Astrocyte (in vitro differentiated cells and primary cell): Measurements from ENCODE around the gene TRIM48.

Source experiments
- CTCF ChIP-seq: IDR thresholded peaks from 2 replicates; pipeline ENCODE4 v1.5.1; 2011; ENCODE audit warnings: low read depth, mild to moderate bottlenecking, inconsistent platforms, low read length, moderate library complexity; ENCODE audit not compliant: insufficient read depth
- EZH2 ChIP-seq: IDR thresholded peaks from 2 replicates; pipeline ENCODE4 v1.6.1; 2012; ENCODE audit warnings: mild to moderate bottlenecking, low read length, inconsistent platforms; ENCODE audit not compliant: insufficient read depth

DNA sequence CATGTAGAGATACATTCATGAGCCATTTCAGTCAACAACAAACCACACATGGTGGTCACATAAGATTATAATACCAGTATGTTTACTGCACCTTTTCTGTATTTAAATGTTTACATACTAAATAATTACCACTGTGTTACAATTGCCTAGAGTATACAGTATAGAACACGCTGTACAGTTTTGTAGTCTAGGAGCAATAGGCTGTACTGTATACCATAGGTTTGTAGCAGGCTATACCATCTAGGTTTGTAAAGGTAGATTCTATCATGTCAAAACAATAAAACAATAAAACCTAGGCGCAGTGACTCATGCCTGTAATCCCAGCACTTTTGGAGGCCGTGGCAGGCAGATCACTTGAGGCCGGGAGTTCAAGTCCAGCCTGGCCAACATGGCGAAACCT, 1.1 kb downstream of the TRIM48 start:
- TF ChIP-seq CTCF, result no peak
- no peak for TF ChIP-seq EZH2
